Neural cell (in vitro differentiated cells): ENCODE data around the gene CCNQ. TPM values are rescaled to one million over a fixed set of nuclear protein-coding genes. Genes with fewer than 3 reads are reported as not detected.

ENCODE experiments used
- H2AFZ ChIP-seq: fragments of 200-600, 300-800 bp; sonication (generic), shearing (Covaris generic); 2 replicates; pipeline ENCODE4 v1.6.0; 2014; ENCODE audit warnings: low read depth, mild to moderate bottlenecking, antibody characterized with exemption, low read length, moderate library complexity
- H3F3A ChIP-seq: fragments of 200-600 bp; shearing (Covaris generic); 2 replicates; pipeline ENCODE4 v1.6.1; 2016; ENCODE audit warnings: mild to moderate bottlenecking, moderate library complexity, mixed read lengths, antibody characterized with exemption, low read length; ENCODE audit not compliant: insufficient read depth, poor library complexity, severe bottlenecking
- H3K27ac ChIP-seq: fragments of 200-600, 300-800 bp; sonication (generic), shearing (Covaris generic); 2 replicates; pipeline ENCODE4 v1.5.1; 2014; ENCODE audit warnings: mild to moderate bottlenecking, low read length, moderate library complexity
- H3K27me3 ChIP-seq: fragments of 300-800, 200-600 bp; sonication (generic), shearing (Covaris generic); 2 replicates; pipeline ENCODE4 v1.6.0; 2014; ENCODE audit warnings: mild to moderate bottlenecking, low read depth, low read length, moderate library complexity; ENCODE audit not compliant: insufficient read depth
- H3K36me3 ChIP-seq: fragments of 300-800, 200-600 bp; sonication (generic), shearing (Covaris generic); 2 replicates; pipeline ENCODE4 v1.5.1; 2014; ENCODE audit warnings: mild to moderate bottlenecking, antibody characterized with exemption, low read length, moderate library complexity; ENCODE audit not compliant: insufficient read depth
- H3K4me2 ChIP-seq: fragments of 300-800, 200-600 bp; sonication (generic), shearing (Covaris generic); 2 replicates; pipeline ENCODE4 v1.6.0; 2014; ENCODE audit warnings: mild to moderate bottlenecking, low read length
- H3K4me3 ChIP-seq: fragments of 300-800, 200-600 bp; sonication (generic), shearing (Covaris generic); 2 replicates; pipeline ENCODE4 v1.5.1; 2014; ENCODE audit warnings: mild to moderate bottlenecking, low read length, moderate library complexity
- H3K79me2 ChIP-seq: fragments of 200-600 bp; shearing (Covaris generic); replicated peaks from 2 replicates; pipeline ENCODE4 v1.6.0; 2014; ENCODE audit warnings: mild to moderate bottlenecking, low read length, moderate library complexity; ENCODE audit not compliant: insufficient read depth
- H3K9ac ChIP-seq: fragments of 300-800, 200-600 bp; sonication (generic), shearing (Covaris generic); 2 replicates; pipeline ENCODE4 v1.6.1; 2016; ENCODE audit warnings: mild to moderate bottlenecking, low read length, mixed read lengths
- H3K9me2 ChIP-seq: fragments of 200-600 bp; shearing (Covaris generic); 2 replicates; pipeline ENCODE4 v1.6.1; 2016; ENCODE audit warnings: mild to moderate bottlenecking, low read length, mixed read lengths; ENCODE audit not compliant: insufficient read depth
- H3K9me3 ChIP-seq: fragments of 200-600, 300-800 bp; sonication (generic), shearing (Covaris generic); 2 replicates; pipeline ENCODE4 v1.6.1; 2016; ENCODE audit warnings: mild to moderate bottlenecking, mixed run types, low read length, moderate library complexity, mixed read lengths
- H4K20me1 ChIP-seq: fragments of 200-600 bp; shearing (Covaris generic); 2 replicates; pipeline ENCODE4 v1.6.1; 2016; ENCODE audit warnings: mild to moderate bottlenecking, mixed run types; ENCODE audit not compliant: insufficient read depth
- CTCF ChIP-seq: fragments of 450-650 bp; IDR thresholded peaks from 2 replicates; pipeline ENCODE4 v1.5.1; 2014; ENCODE audit warnings: antibody characterized with exemption, mild to moderate bottlenecking, moderate library complexity; ENCODE audit not compliant: poor library complexity, severe bottlenecking
- EP300 ChIP-seq: fragments of 450-650 bp; conservative IDR thresholded peaks from 2 replicates; pipeline ENCODE4 v1.6.1; 2014; ENCODE audit warnings: antibody characterized with exemption, mild to moderate bottlenecking, moderate library complexity; ENCODE audit not compliant: poor library complexity, severe bottlenecking
- EZH2 ChIP-seq: fragments of 200-600, 300-800 bp; shearing (Covaris generic), sonication (generic); IDR thresholded peaks from 2 replicates; pipeline ENCODE4 v1.6.1; 2014; ENCODE audit warnings: antibody characterized with exemption, low read length, borderline replicate concordance, mild to moderate bottlenecking; ENCODE audit not compliant: insufficient read depth, poor library complexity, severe bottlenecking
- MXI1 ChIP-seq: fragments of 450-650 bp; conservative IDR thresholded peaks from 2 replicates; pipeline ENCODE4 v1.6.1; 2014; ENCODE audit warnings: antibody characterized with exemption, mild to moderate bottlenecking; ENCODE audit not compliant: poor library complexity, severe bottlenecking
- POLR2AphosphoS5 ChIP-seq: IDR thresholded peaks from 2 replicates; pipeline ENCODE4 v1.6.1; 2012
- RAD21 ChIP-seq: fragments of 450-650 bp; conservative IDR thresholded peaks from 2 replicates; pipeline ENCODE4 v1.6.1; 2014; ENCODE audit warnings: antibody characterized with exemption, mild to moderate bottlenecking, moderate library complexity
- REST ChIP-seq: IDR thresholded peaks from 2 replicates; pipeline ENCODE4 v1.6.1; 2012; ENCODE audit warnings: borderline replicate concordance
- SMC3 ChIP-seq: fragments of 450-650 bp; conservative IDR thresholded peaks from 2 replicates; pipeline ENCODE4 v1.6.1; 2014; ENCODE audit warnings: antibody characterized with exemption, mild to moderate bottlenecking, moderate library complexity; ENCODE audit not compliant: poor library complexity
- TAF1 ChIP-seq: IDR thresholded peaks from 2 replicates; pipeline ENCODE4 v1.6.1; 2012; ENCODE audit warnings: low read depth
- polyA plus RNA-seq: library from polyadenylated mRNA; depleted of rRNA; stranded (reverse); fragments of >200 nt; gene quantifications from 2 replicates; pipeline ENCODE4 v1.2.3, GENCODE V29; 2014

Gene CCNQ
- polyA plus RNA-seq, 1 donor from 2014 or later: 61.2 TPM

GRCh38 chrX:153620576-153620975 lies 21.6 kb upstream of the CCNQ start:
- no peak overlapping the region for H2AFZ ChIP-seq
- no peaks in the 10 kb centered on the region for H4K20me1 ChIP-seq
- H3K9me3 ChIP-seq: no peaks in the 10 kb centered on the region
- no peak overlapping the region for H3K4me2 ChIP-seq
- no peaks in the 10 kb centered on the region for H3K27me3 ChIP-seq
- no peaks in the 10 kb centered on the region for H3K36me3 ChIP-seq
- H3K27ac ChIP-seq: no peak overlapping the region
- no peaks in the 10 kb centered on the region for H3F3A ChIP-seq
- no peak overlapping the region for H3K4me3 ChIP-seq
- no peak overlapping the region for H3K9ac ChIP-seq
- no peaks in the 10 kb centered on the region for H3K79me2 ChIP-seq
- TF ChIP-seq MXI1 (no peak), REST (no peak), TAF1 (no peak), EP300 (no peak), CTCF (no peak), RAD21 (no peak), EZH2 (no peak), POLR2AphosphoS5 (no peak), SMC3 (no peak)
- H3K9me2 ChIP-seq: no peaks in the 10 kb centered on the region

- TF ChIP-seq MXI1 (no peak), REST (no peak), RAD21 (no peak), CTCF (no peak), SMC3 (no peak), TAF1 (no peak), EP300 (no peak), POLR2AphosphoS5 (no peak), EZH2 (no peak)
- no peak overlapping the region for H3K9ac ChIP-seq
- H3K79me2 ChIP-seq: no peaks in the 10 kb centered on the region
- no peaks in the 10 kb centered on the region for H3K9me3 ChIP-seq
- no peak overlapping the region for H2AFZ ChIP-seq
- H3F3A ChIP-seq: no peaks in the 10 kb centered on the region
- H4K20me1 ChIP-seq: no peaks in the 10 kb centered on the region
- H3K36me3 ChIP-seq: no peaks in the 10 kb centered on the region
- no peak overlapping the region for H3K4me3 ChIP-seq
- H3K27ac ChIP-seq: no peak overlapping the region
- no peaks in the 10 kb centered on the region for H3K27me3 ChIP-seq
- H3K4me2 ChIP-seq: no peak overlapping the region
- H3K9me2 ChIP-seq: no peaks in the 10 kb centered on the region
These were observed 15.9 kb upstream of the CCNQ start for GRCh38 chrX:153614818-153615217.
